NOMO-1 treated with dmso at 0.1 percent for 144 hours (cell line): ENCODE results near the gene CPAMD8.
"Not testable (repeated sequence)": the region's sequence is repeated elsewhere in the genome, so short reads cannot be mapped to it uniquely, and the experiment has no call there.

Experiments
- DNase-seq: peaks from one replicate; lab custom pipeline; 2025; ENCODE audit not compliant: unreplicated experiment; lab: John Stamatoyannopoulos, UW

CPAMD8 gene

DNA sequence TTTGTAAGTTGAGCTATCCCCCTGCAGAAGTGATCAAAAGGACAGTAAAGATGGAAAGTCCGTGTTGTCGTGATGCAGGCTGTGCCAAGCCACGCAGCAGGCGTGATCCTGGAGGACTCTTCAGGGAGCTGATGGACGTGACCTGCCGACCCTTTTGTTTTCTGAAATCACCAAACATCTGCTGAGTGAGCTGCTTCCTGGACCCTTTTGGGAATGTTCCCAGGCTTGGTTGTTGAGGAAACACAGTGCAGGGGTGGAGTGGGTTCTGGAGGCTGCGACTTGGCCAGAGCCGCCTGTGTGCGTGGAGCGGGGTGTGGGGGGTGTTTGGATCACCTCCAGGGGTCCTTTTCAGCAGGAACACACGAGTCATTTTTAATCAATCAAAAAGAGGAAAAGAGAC, 15.4 kb upstream of the CPAMD8 start:
- no peak for DNase-seq

- no peak for DNase-seq
Measured at GRCh38 chr19:17037966-17038500, 11.4 kb upstream of the CPAMD8 start.

DNA sequence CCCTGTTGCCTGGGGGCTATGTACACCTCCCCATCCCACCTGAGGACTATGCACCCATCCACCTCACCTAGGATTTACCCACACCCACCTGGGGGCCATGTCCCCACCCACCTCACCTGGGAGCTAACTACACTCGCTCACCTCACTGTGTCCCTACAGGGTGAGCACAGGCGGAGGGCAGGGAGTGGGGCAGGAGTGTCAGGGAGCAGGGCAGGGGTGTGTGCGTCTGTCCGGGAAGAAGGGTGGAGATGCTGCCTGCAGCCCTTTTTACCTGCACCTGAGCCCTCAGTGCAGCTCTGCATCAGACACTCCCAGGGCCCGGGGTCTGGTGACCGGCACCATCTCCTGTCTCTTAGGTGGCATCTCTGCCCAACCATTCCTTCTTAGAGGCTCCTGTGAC, 10.6 kb upstream of the CPAMD8 start:
- DNase-seq = no peak

DNA sequence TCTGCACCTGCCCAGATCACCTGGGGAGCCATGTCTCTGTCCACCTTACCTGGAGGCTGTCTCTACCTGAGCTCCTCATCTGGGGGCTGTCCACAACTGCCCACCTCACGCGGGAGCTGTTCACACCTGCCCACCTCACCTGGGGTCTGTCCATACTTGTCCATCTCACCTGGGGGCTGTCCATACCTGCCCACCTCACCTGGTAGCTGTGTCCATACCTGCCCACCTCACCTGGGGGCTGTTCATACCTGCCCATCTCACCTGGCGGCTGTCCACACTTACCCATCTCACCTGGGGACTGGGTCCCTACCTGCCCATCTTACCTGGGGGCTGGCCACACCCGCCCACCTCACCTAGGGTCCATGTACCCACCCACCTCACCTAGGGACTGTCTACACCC, 10.0 kb upstream of the CPAMD8 start:
- no peak for DNase-seq

- DNase-seq = peak; percentile 56
Measured at GRCh38 chr19:17035842-17036424, 9.3 kb upstream of the CPAMD8 start.

GRCh38 chr19:17031741-17032140, 5.1 kb upstream of the CPAMD8 start:
- no peak for DNase-seq

DNA sequence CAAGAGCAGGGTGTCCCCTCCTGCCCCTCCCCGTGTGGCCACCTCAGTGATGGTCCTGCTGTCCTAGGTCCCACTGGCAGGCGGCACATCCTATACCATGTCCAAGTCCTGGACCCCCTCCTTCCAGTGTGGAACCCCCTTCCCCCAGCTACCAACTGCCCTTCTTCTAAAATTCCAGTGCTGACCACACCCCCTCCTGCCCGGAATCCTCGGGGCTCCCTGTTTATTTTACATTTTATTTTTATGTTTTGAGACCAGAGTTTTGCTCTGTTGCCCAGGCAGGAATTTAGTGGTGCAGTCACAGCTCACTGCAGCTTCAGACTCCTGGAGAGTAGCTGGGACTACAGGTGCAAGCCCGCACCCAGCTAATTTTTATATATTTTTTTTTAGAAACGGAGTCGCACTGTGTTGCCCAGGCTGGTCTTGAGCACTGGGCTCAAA, 945 bp upstream of the CPAMD8 start:
- DNase-seq = no peak

DNA sequence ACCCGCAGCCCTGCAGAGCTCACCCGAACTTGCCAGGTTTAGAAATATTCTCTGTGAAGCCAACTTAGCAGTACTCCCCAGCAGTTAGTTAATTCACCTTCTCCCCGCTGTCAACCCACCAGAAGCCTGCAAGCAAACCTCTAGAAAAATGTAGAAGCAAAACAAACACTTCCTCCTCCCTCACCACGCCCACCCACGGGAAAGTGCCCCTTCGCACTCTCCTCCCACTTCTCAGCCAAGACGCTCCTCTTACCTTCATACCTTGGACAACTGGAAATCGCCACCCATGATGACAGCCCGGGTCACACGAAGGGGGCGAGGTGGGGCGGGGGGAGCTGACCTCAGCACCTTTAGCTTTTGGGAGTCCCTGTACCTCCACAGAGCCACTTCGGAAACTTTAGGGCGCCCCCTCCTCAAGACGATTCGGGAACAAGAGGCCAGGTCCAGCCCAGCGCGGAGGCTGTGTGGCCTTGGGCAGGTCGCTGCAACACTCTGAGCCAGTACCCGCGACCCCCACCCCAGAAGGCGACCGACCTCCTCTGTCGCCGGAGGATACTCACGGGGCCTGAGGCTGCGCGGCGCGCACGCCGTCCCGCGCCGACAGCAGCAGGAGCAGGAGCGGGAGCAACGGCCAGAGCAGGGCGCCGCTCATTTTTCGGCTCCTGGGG, 485 bp downstream of the CPAMD8 start:
- DNase-seq = peak; percentile 53

DNA sequence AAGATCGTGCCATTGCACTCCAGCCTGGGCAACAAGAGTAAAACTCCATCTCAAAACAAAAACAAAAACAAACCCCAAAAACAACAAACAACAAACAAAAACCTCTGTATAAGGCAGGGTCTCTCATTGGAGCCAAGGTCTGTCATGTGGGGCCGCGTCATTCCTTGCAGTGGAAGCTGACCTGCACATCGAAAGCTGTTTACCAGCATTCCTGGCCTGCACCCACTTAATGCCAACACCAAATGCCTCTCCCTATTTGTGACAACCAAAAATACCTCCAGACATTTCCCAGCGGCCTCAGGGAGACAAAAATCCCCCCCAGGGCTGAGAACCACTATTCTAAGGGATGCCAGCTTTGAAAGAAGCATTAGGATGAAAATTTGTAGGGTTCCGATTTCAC, 1.2 kb downstream of the CPAMD8 start:
- no peak for DNase-seq

GRCh38 chr19:17024941-17025340, 1.7 kb downstream of the CPAMD8 start:
- DNase-seq = not testable (repeated sequence)

GRCh38 chr19:17023805-17024204, 2.8 kb downstream of the CPAMD8 start:
- no peak for DNase-seq

GRCh38 chr19:17022738-17023137, 3.9 kb downstream of the CPAMD8 start:
- no peak for DNase-seq

- DNase-seq = peak; percentile 69
Measured at GRCh38 chr19:17021793-17022590, 4.6 kb downstream of the CPAMD8 start.

DNA sequence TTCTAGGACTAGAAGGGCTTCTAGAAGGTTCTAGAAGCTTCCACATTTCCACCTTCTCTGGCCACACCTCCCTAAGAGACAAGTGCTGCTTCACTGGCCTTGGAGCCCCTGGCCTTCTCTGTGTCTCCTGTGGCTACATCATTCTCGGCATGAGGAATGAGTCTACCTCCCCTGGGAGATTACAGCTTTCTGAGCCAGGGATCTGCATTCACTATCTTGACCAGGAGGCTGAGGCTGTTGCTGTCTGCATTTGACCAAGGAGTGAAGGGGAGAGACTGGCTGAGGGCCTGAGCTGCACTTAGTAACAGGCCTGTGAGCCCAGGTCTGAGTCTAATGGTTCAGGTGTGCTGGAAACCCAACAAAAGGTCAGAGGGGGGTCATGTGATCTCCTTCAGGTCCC, 5.3 kb downstream of the CPAMD8 start:
- DNase-seq = no peak

DNA sequence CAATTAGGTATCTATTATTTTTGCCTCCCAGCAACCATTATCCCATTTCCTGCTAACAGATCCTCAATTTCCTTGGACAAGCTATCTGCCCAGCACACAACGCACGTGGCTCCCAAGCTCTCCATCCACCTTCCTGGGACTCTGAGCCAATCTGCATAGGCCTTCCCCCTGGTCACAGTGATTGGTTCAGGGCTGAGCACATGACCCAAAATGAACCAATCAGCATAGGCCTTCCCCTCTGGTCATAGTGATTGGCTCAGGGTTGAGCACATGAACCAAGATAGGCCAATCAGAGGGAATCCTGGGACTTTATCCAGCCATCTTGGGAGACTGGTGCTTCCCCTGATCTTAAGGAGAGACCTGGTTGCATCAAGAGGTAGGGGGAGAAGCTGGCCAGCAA, 5.8 kb downstream of the CPAMD8 start:
- DNase-seq = no peak

DNA sequence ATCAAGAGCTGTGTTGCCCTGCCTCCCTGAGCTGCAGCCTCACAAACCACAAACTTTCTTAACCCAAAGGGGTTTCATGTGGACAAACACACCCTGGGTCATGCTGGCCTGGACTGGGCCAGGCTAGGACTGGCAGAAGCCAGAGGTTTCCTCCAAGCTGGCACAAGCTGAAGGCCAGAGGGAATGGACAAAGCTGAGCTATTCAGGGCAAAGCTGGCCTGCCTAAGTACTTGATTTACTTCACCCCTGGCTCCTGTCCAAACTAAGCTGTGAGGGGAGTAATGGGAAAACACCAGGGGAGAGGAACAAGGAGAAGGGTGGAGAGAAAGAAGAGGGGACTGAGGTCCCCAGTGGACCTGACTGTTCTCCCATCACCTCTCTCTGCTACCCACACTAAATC, 6.2 kb downstream of the CPAMD8 start:
- DNase-seq = no peak

DNA sequence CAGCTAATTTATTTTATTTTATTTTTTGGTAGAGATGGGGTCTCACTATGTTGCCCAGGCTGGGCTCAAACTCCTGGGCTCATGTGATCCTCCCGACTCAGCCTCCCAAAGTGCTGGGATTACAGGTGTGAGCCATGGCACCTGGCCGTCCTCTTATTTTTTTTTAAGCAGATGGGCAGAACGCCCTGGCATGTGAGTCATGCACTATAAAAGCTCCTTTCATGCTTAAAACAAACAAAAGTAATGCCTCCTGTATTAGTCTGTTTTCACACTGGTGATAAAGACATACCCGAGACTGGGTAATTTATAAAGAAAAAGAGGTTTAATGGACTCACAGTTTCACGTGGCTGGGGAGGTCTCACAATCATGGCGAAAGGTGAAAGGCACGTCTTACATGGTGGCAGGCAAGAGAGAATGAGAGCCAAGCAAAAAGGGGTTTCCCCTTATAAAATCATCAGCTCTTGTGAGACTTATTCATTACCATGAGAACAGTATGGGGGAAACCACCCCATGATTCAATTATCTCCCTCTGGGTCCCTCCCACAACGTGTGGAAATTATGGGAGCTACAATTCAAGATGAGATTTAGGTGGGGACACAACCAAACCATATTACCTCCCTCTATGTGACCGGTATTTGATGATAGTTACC, 12.3 kb downstream of the CPAMD8 start:
- DNase-seq = not testable (repeated sequence)

DNA sequence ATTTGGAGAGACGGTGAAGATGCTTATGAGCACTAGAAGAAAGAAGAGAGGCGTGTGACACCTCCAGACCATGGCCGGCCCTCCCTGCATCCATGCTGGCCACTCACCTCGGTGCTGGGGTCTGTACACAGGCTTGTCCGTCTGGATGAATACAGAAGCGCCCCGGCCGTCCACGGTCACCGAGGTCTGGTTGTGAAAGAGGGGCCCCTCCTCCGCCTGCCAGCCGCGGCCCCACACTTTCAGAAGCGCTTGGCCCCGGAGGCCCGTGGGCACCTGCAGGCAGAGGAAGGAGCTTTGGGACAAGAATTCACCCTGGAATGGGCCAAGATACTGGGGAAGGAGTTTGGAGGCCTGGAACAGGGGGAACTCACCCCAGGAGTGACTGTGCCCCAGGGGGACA, 15.1 kb downstream of the CPAMD8 start:
- no peak for DNase-seq

DNA sequence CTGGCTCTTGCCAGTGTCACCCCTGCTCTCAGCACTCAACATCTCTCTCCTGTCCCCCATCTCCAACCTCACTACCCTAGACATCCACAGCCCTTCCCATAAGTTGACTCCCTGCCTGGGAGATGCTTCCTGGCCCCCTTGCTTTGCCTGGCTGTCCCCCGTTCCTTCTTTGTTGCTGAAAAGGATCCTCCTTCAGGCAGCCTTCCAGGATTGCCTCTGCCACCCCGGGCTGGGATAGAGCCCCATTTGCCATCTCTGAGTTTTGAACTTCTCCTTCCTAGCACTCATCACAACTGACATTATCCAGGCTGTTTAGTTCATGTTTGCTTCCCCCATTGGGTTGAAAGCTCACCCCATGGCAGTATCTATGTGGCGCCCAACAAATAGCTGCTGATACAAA, 20.0 kb downstream of the CPAMD8 start:
- no peak for DNase-seq

DNA sequence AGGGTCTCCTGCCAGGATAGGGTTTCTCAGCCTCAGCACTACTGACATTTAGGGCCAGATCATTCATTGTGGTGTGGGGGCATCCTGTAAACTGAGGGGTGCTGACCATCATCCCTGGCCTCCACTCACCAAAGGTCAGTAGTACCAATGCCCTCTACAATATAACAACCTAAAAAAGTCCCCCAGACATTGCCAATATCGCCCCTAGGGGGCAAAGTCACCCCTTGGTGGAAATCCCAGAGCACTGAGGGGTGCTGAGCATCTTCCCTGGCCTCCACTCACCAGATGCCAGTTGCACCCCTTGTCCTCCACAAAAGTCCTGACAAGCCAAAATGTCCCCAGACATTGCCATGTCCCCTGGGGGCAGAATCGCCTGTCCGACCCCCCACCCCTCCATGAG, 21.6 kb downstream of the CPAMD8 start:
- DNase-seq = no peak

DNA sequence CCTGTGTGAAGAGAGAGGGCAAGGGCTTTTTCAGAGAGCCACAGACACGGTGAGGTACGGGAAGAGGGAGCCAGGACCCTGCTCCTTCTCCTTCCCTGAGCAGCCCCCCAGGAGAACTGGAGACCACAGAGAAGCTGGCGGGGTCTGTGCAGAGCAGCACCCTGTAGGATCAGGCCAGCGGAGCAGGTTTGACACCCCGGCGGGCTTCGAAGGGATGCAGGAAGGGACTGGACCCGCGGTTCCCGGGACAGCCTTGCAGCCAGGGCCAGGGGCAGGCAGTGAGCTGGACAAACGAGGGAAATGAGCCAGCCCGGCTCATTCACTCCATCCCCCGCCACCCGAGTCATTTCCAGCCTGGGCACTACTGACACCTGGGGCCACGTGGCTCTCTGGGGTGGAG, 22.2 kb downstream of the CPAMD8 start:
- DNase-seq = no peak
